H1 (cell line): Measurements from ENCODE around the gene DAND5. TPM values are rescaled to one million over a fixed set of nuclear protein-coding genes. Genes with fewer than 3 reads are reported as not detected.

Experiments
- ASH2L ChIP-seq: fragments of 200-600, 300-600 bp; sonication (generic); IDR thresholded peaks from one replicate; pipeline ENCODE4 v1.7.1; 2017; ENCODE audit warnings: low read length
- ATF2 ChIP-seq: IDR thresholded peaks from 2 replicates; pipeline ENCODE4 v1.6.1; 2012; ENCODE audit warnings: low read length, inconsistent platforms
- CBX8 ChIP-seq: fragments of 300-800, 300-1000 bp; sonication (generic); IDR thresholded peaks from 2 replicates; pipeline ENCODE4 v1.7.1; 2016; ENCODE audit warnings: low read depth, low read length, borderline replicate concordance
- EZH2 ChIP-seq: fragments of 200-600 bp; sonication (generic); IDR thresholded peaks from 2 replicates; pipeline ENCODE4 v1.7.1; 2012; ENCODE audit warnings: low read depth, mild to moderate bottlenecking, moderate library complexity, low read length, inconsistent platforms; ENCODE audit not compliant: severe bottlenecking
- KDM4A ChIP-seq: IDR thresholded peaks from one replicate; pipeline ENCODE4 v1.7.1; 2012; ENCODE audit warnings: low read depth, mild to moderate bottlenecking, moderate library complexity, low read length, inconsistent platforms; ENCODE audit not compliant: severe bottlenecking
- POU5F1 ChIP-seq: IDR thresholded peaks from 2 replicates; pipeline ENCODE4 v1.6.1; 2011; ENCODE audit warnings: low read depth, mild to moderate bottlenecking, low read length, moderate library complexity
- SIRT6 ChIP-seq: IDR thresholded peaks from one replicate; pipeline ENCODE4 v1.7.1; 2012; ENCODE audit warnings: low read length, inconsistent platforms
- SP1 ChIP-seq: IDR thresholded peaks from 2 replicates; pipeline ENCODE4 v1.6.1; 2011; ENCODE audit warnings: low read depth, low read length
- SUZ12 ChIP-seq: fragments of 200-600 bp; sonication (generic); IDR thresholded peaks from 2 replicates; pipeline ENCODE4 v1.6.1; 2012; ENCODE audit warnings: mild to moderate bottlenecking, inconsistent platforms, low read length, moderate library complexity, mixed read lengths
- TCF12 ChIP-seq: IDR thresholded peaks from 2 replicates; pipeline ENCODE4 v1.6.1; 2011; ENCODE audit warnings: low read depth, mild to moderate bottlenecking, low read length
- polyA plus RNA-seq, 7 experiments: library from polyadenylated mRNA; depleted of rRNA in 3 of 7; stranded (reverse) in 5 of 7; unstranded in 2 of 7; fragments of >200 nt in 5 of 7; fragments of 200-250 nt in 2 of 7; gene quantifications; 1 replicate in 5 of 7; 2 replicates in 1 of 7; 4 replicates in 1 of 7; pipeline versions ENCODE4 v1.2.1 to v1.2.3, GENCODE V29; 2011 to 2013; ENCODE audit warnings: missing spikeins in 2 of 7, mixed read lengths in 2 of 7
- total RNA-seq: library from RNA; stranded (reverse); fragmentation: NEBNext Ultra II Directional; extraction: Animal tissue kit (Norgen Biotek cat#: 25700); gene quantifications from 2 replicates; pipeline ENCODE4 v1.2.1, GENCODE V29; 2021
- TF ChIP-seq, protein P1 (sequence below): IDR thresholded peaks from 2 replicates; pipeline ENCODE4 v1.6.1; 2012; ENCODE audit warnings: inconsistent platforms
- TF ChIP-seq, protein P2 (sequence below): IDR thresholded peaks from 2 replicates; pipeline ENCODE4 v1.6.1; 2012; ENCODE audit warnings: inconsistent platforms

Gene DAND5
- total and polyA plus RNA-seq, 2 of the 8 experiments (the other 6 are each of a cell fraction or from before 2014, with no cell fraction given): 0.14 to 0.17 TPM

DNA sequence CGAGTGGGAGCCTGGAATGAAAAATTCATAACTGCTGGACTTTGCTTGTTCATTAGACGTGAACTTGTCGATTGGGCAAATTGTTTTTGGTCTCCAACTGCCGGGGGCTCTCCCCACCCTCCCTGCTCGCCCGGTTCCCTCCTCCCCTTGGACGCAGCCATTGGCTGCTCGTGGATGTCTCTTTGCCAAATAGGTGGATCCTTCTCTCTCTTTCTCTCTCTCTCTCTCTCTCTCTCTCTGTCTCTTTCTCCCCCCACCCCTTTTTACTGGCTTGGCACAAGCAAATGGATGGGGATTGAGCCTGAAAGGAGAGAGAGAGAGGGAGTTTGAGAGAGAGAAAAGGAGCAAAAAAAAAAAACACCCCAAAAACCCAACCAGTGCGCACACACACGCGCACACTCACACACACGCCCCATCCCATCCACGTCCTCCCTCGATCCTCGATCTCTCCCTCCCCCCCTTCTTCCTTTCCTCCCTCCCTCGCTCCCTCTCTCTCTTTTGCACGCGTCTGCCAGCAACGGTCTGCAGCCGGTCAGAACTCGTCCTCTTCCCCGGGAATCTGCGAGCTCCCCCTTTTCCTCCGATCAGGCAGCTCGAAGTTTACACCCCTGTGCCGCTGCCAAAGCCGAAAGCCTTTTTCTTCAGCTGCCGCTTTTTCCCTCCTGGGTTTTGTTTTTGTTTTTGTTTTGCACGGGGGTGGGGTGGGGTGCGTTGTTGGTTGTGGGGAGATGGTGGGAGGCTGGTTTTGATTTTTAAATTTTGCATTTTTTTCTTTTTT, 53.7 kb downstream of the DAND5 start (continued):
- TF ChIP-seq ATF2 (no peak), SUZ12 (peak; percentile 37), ASH2L (peak; percentile 41), SP1 (peak; percentile 58; the same call in 1 of the 2 replicates), CBX8 (peak; percentile 83; the same call in 1 of the 2 replicates), SIRT6 (no peak), POU5F1 (no peak), EZH2 (peak; percentile 40), TCF12 (0 out of 2 replicates have a peak, but pooled peaks have one; percentile 13), KDM4A (peak; percentile 23)
- TF ChIP-seq, protein P1, sequence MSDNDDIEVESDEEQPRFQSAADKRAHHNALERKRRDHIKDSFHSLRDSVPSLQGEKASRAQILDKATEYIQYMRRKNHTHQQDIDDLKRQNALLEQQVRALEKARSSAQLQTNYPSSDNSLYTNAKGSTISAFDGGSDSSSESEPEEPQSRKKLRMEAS: peak; percentile 90
- TF ChIP-seq, protein P2, sequence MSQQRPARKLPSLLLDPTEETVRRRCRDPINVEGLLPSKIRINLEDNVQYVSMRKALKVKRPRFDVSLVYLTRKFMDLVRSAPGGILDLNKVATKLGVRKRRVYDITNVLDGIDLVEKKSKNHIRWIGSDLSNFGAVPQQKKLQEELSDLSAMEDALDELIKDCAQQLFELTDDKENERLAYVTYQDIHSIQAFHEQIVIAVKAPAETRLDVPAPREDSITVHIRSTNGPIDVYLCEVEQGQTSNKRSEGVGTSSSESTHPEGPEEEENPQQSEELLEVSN: peak; percentile 91
- TF ChIP-seq, all 59 proteins: peak for 11
